ENCODE data around the gene CYP3A4.
"Not testable (repeated sequence)": the region's sequence is repeated elsewhere in the genome, so short reads cannot be mapped to it uniquely, and the experiment has no call there.

Gene CYP3A4

DNA sequence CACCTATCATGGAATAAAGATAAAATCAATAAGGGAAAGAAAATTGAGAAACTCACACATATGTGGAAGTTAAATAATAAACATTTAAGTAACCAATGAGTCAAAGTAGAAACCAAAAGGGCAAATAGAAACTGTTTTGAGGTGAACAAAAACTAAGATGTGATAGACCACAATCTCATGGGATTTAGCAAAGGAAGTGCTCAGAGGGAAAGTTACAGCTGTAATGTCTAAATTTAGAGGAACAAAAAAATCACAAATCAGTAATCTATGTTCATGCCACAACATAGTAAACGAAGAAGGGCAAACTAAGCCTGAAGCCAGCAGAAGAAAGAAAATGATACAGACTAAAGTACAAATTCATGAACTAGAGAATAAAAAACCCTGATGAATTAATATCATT, 16.3 kb downstream of the CYP3A4 start:
- TF ChIP-seq, protein P1, sequence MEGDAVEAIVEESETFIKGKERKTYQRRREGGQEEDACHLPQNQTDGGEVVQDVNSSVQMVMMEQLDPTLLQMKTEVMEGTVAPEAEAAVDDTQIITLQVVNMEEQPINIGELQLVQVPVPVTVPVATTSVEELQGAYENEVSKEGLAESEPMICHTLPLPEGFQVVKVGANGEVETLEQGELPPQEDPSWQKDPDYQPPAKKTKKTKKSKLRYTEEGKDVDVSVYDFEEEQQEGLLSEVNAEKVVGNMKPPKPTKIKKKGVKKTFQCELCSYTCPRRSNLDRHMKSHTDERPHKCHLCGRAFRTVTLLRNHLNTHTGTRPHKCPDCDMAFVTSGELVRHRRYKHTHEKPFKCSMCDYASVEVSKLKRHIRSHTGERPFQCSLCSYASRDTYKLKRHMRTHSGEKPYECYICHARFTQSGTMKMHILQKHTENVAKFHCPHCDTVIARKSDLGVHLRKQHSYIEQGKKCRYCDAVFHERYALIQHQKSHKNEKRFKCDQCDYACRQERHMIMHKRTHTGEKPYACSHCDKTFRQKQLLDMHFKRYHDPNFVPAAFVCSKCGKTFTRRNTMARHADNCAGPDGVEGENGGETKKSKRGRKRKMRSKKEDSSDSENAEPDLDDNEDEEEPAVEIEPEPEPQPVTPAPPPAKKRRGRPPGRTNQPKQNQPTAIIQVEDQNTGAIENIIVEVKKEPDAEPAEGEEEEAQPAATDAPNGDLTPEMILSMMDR (IDR thresholded peaks at IDR 0.05; ENCODE audit: borderline replicate concordance, insufficient read depth, low read depth, low read length): no peak
- no peak overlapping the region for H3K4me3 ChIP-seq (ENCODE audit: low read depth, low read length)

DNA sequence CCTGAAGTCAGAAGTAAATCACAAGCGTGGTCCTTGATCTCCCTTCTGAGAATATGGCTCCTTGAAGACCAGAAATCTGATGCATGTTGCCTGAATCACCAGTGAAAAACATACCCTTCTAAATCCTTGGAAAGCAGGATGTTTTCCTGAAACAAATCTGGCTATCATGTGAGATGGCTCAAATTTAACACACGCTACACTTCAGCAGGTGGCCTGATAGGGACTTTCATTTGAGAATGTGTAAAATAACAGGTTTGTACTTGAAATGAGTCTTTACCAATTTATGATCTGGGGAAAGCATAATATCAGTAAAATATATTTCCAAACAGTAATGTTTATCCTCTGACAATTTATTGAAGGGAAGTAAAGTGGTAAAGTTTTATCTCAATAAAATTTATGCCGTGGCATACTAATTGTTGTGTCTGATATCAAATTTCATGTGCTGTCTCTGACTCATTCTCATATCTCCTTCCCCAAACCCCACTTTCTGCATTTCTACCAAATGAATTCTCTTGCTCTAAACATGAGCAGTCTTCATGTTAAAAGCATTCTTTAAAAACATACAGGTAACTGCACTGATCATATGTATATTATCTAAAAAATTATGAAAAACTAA, 17.4 kb downstream of the CYP3A4 start:
- TF ChIP-seq, protein P1 (IDR thresholded peaks at IDR 0.05; ENCODE audit: borderline replicate concordance, insufficient read depth, low read depth, low read length): no peak
- no peak overlapping the region for H3K4me3 ChIP-seq (ENCODE audit: low read depth, low read length)

DNA sequence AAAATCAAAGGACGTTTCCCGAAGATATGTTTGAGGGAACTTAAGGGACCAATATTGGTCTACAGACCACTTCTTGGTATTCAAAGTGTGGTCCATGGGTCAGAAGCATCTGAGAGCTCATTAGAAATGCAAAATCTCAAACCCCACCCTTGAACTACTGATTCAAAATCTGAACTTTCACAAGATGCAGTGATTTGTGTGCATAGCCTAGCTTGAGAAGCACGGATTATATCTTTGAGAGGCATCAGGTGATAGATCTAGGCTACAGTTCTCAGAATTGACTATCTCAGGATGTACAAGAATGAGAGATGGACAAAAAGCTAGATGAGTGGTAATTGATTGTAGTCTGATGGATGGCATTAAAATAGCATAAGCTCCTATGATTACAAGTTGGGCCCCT, 19.5 kb downstream of the CYP3A4 start:
- no peak overlapping the region for H3K4me3 ChIP-seq (ENCODE audit: low read depth, low read length)

DNA sequence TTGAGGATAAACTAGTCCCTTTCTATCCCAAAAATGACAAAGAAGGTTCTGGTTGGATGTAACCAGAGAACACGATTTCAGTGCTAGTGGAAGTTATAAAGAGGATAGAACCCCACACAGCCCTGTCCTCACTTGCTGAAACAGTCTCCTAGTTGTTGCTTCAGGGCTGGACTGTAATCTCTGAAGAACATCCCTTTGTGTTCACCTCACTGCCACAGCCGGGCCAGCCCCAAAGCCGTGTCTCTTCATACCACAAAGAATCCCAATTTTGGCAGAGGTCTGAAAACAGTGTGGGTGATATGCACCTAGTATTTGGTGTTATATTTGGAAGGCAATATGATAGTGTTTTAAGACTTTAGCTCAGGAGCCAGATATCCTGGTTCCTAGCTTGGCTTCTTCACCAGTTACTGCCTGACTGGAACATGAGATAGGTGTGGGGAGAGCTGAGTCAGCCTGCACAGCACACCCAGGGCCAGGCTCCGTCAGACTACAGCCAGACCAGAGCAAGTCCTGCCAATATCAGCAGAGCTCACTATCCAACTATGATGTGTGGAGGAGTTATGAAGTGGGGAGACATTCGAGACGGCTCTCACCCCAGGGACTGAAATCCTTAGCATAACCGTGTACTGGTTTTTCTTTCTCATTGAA, 21.2 kb downstream of the CYP3A4 start:
- TF ChIP-seq, protein P1 (IDR thresholded peaks at IDR 0.05; ENCODE audit: borderline replicate concordance, insufficient read depth, low read depth, low read length): no peak
- H3K4me3 ChIP-seq (ENCODE audit: low read depth, low read length): no peak overlapping the region

More for the DNA sequence above, 19.5 kb downstream of the CYP3A4 start:
- TF ChIP-seq, protein P1 (IDR thresholded peaks at IDR 0.05; ENCODE audit: borderline replicate concordance, insufficient read depth, low read depth, low read length): no peak

DNA sequence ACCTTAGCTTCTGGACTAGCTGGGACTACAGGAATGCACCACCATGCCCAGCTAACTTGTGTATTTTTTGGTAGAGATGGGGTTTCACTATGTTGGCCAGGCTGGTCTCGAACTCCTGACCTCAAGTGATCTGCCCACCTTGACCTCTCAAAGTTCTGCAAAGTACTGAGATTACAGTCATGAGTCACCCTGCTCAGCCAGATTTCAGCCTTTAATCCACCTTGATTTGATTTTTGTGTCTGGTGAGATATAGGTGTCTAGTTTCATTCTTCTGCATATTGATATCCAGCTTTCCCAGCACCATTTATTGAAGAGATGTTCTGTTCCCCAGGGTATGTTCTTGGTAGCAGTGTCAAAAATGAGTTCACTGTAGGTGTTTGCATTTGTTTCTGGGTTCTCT, 28.9 kb downstream of the CYP3A4 start:
- TF ChIP-seq, protein P1 (IDR thresholded peaks at IDR 0.05; ENCODE audit: borderline replicate concordance, insufficient read depth, low read depth, low read length): no peak
- no peak overlapping the region for H3K4me3 ChIP-seq (ENCODE audit: low read depth, low read length)

DNA sequence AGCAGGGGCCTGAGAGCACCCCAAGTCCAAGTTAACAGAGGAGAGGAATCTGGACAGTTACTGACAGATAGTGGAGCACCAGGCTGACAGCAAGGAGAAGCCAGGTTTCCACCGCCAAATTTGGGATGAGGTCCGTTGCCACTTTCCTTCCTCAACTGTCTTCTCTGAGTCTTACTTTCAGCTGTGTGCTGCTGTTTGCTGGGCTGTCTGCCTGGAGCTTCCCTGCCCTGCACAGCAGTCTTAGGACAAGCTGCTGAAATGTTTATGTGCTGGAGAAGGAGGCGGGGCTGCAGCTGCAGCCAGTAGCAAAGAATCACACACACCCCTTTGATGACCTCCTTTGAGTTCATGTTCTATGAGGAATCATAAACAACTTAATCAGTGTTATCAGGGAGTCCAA, 31.6 kb downstream of the CYP3A4 start:
- TF ChIP-seq, protein P1 (IDR thresholded peaks at IDR 0.05; ENCODE audit: borderline replicate concordance, insufficient read depth, low read depth, low read length): no peak
- no peak overlapping the region for H3K4me3 ChIP-seq (ENCODE audit: low read depth, low read length)

DNA sequence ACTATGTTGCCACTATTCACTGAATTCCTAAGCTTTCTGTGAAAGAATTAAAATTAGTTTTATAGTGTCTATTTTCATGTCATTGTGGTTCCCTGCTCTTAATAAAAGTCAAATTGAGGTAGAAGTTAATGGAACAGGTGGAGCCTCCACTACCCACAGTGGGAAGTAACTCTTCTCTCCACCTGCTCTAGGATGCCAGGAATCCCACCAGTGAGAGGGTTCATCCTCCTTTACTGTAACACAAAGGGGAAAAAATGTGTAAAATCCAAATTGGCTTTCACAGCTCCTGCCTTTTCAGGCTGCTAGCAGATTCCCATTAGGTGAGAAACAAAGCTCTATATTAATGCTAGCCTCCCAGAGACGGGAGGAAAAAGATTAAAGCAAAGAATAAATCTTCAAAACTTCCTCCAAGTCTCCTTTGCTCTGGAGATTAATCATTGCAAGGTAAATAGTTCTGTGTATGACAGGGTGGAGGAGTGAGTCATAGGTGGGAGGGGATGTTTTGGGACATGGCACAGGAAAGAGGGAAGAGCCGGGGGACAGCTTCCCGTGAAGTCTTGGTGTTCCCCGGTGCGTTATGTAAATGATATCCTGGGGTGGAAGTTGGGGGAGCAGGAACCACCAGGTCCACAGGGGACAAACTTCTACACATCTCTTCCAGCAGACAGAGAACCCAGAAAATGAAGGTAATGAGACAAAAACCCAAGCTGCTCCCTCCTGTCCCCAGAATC, 32.5 kb downstream of the CYP3A4 start:
- not testable (repeated sequence) for H3K4me3 ChIP-seq (ENCODE audit: low read depth, low read length)
